GM18868 (cell line): ENCODE results near the gene C15orf61.

Source experiments
- ATAC-seq: cut with Tn5 transposase; IDR thresholded peaks from one replicate; pipeline ENCODE4 v1.9.1; 2021; ENCODE audit warnings: mild to moderate bottlenecking, moderate library complexity; ENCODE audit not compliant: unreplicated experiment

Gene C15orf61

GRCh38 chr15:67579164-67579563 lies 58.2 kb downstream of the C15orf61 start:
- ATAC-seq: no peak
